SK-N-MC (cell line): ENCODE results near the gene SHLD1.

Experiments used
- EZH2 ChIP-seq: fragments of 200-600 bp; sonication (generic); IDR thresholded peaks from one replicate; pipeline ENCODE4 v1.6.1; 2017; ENCODE audit warnings: antibody characterized with exemption
- POLR2AphosphoS5 ChIP-seq: IDR thresholded peaks from 2 replicates; pipeline ENCODE4 v1.6.1; 2012; ENCODE audit warnings: mild to moderate bottlenecking, low read depth, low read length, borderline replicate concordance

DNA sequence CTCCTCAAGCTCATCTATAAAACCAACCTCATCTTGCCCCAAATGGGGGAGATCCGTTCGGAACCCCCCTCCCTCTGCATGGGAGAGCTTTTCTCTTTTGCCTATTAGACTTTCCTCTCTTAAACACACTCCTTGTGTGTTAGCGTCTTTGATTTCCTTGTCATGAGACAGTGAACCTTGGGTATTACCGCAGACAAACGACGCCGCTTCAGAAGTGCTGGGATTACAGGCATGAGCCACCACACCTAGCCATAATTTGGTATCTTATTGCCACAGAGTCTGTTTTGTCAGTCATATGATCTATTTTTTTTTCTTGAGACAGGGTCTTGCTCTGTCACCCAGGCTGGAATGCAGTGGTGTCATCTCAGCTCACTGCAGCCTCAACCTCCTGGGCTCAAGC lies 3.6 kb downstream of the SHLD1 start:
- no peak for TF ChIP-seq EZH2
- TF ChIP-seq POLR2AphosphoS5, result no peak
